ENCODE data around the gene BMP3. TPM values are rescaled to one million over a fixed set of nuclear protein-coding genes. Genes with fewer than 3 reads are reported as not detected.

BMP3 gene
- total RNA-seq, 1 experiment from 2014 or later: not detected

DNA sequence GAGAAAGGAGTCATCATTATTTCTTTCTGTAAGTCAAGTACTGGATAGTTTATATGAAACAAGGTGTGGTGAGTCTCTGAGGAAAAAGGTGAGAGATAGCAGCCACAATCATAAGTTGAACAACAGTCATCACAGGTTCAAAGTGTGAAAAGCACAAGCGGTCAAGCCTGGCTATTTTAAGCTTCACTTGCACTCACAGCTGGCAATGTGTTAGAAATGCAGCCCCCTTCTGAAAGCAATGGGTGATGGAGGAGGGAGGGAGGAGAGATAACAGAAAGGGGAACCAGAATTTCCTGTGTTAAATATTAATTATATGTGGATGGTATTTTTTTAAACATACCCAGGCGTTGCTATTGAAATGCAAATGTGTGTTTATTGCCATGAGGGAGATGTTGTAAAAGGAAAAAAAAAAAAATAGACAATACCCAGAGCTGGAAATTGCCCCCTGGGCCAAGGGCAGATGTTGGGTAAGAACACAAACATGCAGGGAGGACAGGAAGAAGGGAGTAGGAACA lies 26.9 kb upstream of the BMP3 start:
- ChIA-PET POLR2A (no interaction called here), CTCF (no interaction called here), RAD21 (ENCODE audit: low non-redundant PET in 1 of 2, low total read pairs in 2 of 2, uncharacterized antibody in 2 of 2, unreplicated experiment in 2 of 2) (no interaction called here)
- no peak overlapping the region for H3K4me2 ChIP-seq (ENCODE audit: low read length)
- H3K9ac ChIP-seq (ENCODE audit: low read length): no peak overlapping the region
- H2AFZ ChIP-seq (ENCODE audit: low read depth, low read length, poor library complexity, severe bottlenecking): no peak overlapping the region
- no peaks in the 10 kb centered on the region for H3K9me3 ChIP-seq (ENCODE audit: control insufficient read depth in 1 of 2, insufficient read depth in 1 of 2, low read depth in 1 of 2, low read length in 2 of 2)
- intact Hi-C loops (cut with micrococcal nuclease): no loop called here
- no peaks in the 10 kb centered on the region for H4K20me1 ChIP-seq (ENCODE audit: insufficient read depth)
- H3K4me1 ChIP-seq (ENCODE audit: control insufficient read depth in 1 of 2, insufficient read depth in 2 of 2, low read length in 2 of 2): no peaks in the 10 kb centered on the region
- H3K4me3 ChIP-seq (replicated peaks in 1 of 2; ENCODE audit: low read depth in 1 of 2, low read length in 2 of 2): no peak overlapping the region
- ATAC-seq (no peak), DNase-seq (ENCODE audit: low read depth, low spot score) (no peak)
- H3K79me2 ChIP-seq (ENCODE audit: insufficient read depth, low read length): no peaks in the 10 kb centered on the region
- peaks cover 7% of the 10 kb centered on the region for H3K27me3 ChIP-seq (ENCODE audit: insufficient read depth, low read length)
- no peaks in the 10 kb centered on the region for H3K36me3 ChIP-seq (ENCODE audit: control insufficient read depth in 1 of 2, insufficient read depth in 2 of 2, low read length in 2 of 2)
- BruUV-seq (replicated peaks): no TSS peak
- no peak overlapping the region for H3K27ac ChIP-seq (ENCODE audit: low read depth, low read length)
- no peak for TF ChIP-seq POLR2AphosphoS5 (IDR thresholded peaks at IDR 0.05; ENCODE audit: low read depth, low read length)
- no peak for TF ChIP-seq ZNF274 (IDR thresholded peaks at IDR 0.05; ENCODE audit: low read depth, low read length)
- TF ChIP-seq EZH2 (IDR thresholded peaks at IDR 0.05): no peak
- TF ChIP-seq, protein P1, sequence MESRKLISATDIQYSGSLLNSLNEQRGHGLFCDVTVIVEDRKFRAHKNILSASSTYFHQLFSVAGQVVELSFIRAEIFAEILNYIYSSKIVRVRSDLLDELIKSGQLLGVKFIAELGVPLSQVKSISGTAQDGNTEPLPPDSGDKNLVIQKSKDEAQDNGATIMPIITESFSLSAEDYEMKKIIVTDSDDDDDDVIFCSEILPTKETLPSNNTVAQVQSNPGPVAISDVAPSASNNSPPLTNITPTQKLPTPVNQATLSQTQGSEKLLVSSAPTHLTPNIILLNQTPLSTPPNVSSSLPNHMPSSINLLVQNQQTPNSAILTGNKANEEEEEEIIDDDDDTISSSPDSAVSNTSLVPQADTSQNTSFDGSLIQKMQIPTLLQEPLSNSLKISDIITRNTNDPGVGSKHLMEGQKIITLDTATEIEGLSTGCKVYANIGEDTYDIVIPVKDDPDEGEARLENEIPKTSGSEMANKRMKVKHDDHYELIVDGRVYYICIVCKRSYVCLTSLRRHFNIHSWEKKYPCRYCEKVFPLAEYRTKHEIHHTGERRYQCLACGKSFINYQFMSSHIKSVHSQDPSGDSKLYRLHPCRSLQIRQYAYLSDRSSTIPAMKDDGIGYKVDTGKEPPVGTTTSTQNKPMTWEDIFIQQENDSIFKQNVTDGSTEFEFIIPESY (IDR thresholded peaks at IDR 0.05; ENCODE audit: extremely low read depth, insufficient replicate concordance, low read length): no peak
- TF ChIP-seq FOSL1 (IDR thresholded peaks at IDR 0.05; ENCODE audit: low read depth): no peak
- no peak for TF ChIP-seq CEBPB (IDR thresholded peaks at IDR 0.05; ENCODE audit: low read depth)
- TF ChIP-seq, protein P2, sequence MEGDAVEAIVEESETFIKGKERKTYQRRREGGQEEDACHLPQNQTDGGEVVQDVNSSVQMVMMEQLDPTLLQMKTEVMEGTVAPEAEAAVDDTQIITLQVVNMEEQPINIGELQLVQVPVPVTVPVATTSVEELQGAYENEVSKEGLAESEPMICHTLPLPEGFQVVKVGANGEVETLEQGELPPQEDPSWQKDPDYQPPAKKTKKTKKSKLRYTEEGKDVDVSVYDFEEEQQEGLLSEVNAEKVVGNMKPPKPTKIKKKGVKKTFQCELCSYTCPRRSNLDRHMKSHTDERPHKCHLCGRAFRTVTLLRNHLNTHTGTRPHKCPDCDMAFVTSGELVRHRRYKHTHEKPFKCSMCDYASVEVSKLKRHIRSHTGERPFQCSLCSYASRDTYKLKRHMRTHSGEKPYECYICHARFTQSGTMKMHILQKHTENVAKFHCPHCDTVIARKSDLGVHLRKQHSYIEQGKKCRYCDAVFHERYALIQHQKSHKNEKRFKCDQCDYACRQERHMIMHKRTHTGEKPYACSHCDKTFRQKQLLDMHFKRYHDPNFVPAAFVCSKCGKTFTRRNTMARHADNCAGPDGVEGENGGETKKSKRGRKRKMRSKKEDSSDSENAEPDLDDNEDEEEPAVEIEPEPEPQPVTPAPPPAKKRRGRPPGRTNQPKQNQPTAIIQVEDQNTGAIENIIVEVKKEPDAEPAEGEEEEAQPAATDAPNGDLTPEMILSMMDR (IDR thresholded peaks at IDR 0.05 in 2 of 3, conservative IDR thresholded peaks at IDR 0.05 in 1 of 3; ENCODE audit: borderline replicate concordance in 1 of 3, insufficient read depth in 1 of 3, low read depth in 2 of 3, low read length in 2 of 3): no peak
- TF ChIP-seq POLR2A (IDR thresholded peaks at IDR 0.05; ENCODE audit: borderline replicate concordance, extremely low read depth, insufficient read depth, insufficient read length): no peak
- TF ChIP-seq EZH2phosphoT487 (IDR thresholded peaks at IDR 0.05; ENCODE audit: borderline replicate concordance): no peak
- TF ChIP-seq YY1 (IDR thresholded peaks at IDR 0.05; ENCODE audit: extremely low read depth, insufficient replicate concordance, low read depth, low read length): no peak
- TF ChIP-seq, protein P3, sequence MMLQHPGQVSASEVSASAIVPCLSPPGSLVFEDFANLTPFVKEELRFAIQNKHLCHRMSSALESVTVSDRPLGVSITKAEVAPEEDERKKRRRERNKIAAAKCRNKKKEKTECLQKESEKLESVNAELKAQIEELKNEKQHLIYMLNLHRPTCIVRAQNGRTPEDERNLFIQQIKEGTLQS (IDR thresholded peaks at IDR 0.05): no peak
- no peak for TF ChIP-seq CBX3 (IDR thresholded peaks at IDR 0.05; ENCODE audit: low read depth)
- no peaks in the 10 kb centered on the region for H3K9me2 ChIP-seq (ENCODE audit: insufficient read depth)
